Activated T-helper 2 cell treated with anti-CD3 and anti-CD28 coated beads, Interferon-gamma antibody, Interleukin-2, Interleukin-4, amounts not matched to agents 10 μg/mL and 5 μg/mL and 100 μg/mL, durations not matched to agents 14 hours and 24 hours and 36 hours (primary cell): Measurements from ENCODE around the gene HP1BP3. TPM values are rescaled to one million over a fixed set of nuclear protein-coding genes. Genes with fewer than 3 reads are reported as not detected.

Source experiments
- DNase-seq: peaks from one replicate; pipeline ENCODE4 v3.0.0; 2021; ENCODE audit warnings: low spot score
- H3K27ac Mint-ChIP-seq: one replicate; pipeline ENCODE4 v1.8.0; 2021; ENCODE audit warnings: mixed read lengths
- H3K27me3 Mint-ChIP-seq: one replicate; pipeline ENCODE4 v1.8.0; 2021; ENCODE audit warnings: low read depth, mixed read lengths
- H3K36me3 Mint-ChIP-seq: one replicate; pipeline ENCODE4 v1.8.0; 2021; ENCODE audit warnings: low read depth, mixed read lengths
- H3K4me1 Mint-ChIP-seq: one replicate; pipeline ENCODE4 v1.8.0; 2021; ENCODE audit warnings: low read depth, mixed read lengths
- H3K4me3 Mint-ChIP-seq: one replicate; pipeline ENCODE4 v1.8.0; 2021; ENCODE audit warnings: low read depth, mild to moderate bottlenecking, moderate library complexity, mixed read lengths
- H3K9me3 Mint-ChIP-seq: one replicate; pipeline ENCODE4 v1.8.0; 2021; ENCODE audit warnings: mixed read lengths
- intact Hi-C: fragments of 100-400 bp; cut with micrococcal nuclease; formaldehyde crosslinking; loops from one replicate; pipeline ENCODE4 v1.15.1; 2023
- total RNA-seq: library from RNA; stranded (reverse); gene quantifications from 2 replicates; pipeline ENCODE4 v1.2.3, GENCODE V29; 2022

HP1BP3 gene
- total RNA-seq, 1 donor from 2014 or later = 267 TPM

DNA sequence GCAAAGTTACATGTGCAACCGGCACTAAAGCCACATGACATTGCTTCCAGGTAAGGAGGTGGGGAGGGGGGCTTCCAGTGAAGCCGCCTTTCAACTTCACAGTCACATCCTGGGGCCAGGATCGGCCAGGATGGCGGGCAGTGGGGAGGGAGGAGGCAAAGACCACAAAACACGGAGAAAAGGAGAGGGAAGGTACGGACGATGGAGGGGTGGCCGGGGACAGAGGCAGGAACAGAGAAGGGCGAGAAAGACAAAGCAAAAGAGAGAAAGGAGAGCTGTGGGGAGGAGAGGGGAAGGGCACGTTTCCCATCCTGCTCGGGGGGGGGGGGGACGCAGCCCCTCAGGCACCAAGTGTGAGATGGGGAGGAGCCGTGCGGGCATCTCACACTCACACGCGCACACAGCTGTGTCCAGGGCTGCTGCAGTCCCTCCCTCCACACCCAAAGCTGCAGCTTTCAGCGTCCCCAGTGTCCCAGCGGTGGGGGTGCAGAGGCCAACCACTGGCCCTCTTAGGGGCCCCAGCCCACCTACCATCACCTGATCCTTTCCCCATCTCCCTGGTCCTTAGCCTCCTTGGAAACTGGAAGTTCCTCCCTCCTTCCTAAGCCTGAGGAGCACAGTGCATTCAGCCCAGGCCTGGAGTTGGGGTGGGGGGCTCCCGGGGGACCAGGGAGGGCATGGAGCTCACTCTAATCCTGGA is 57.0 kb downstream of the HP1BP3 start:
- DNase-seq = no peak
- intact Hi-C loops = no loop called here
- H3K4me3 Mint-ChIP-seq = peak overlapping the region; percentile 18

DNA sequence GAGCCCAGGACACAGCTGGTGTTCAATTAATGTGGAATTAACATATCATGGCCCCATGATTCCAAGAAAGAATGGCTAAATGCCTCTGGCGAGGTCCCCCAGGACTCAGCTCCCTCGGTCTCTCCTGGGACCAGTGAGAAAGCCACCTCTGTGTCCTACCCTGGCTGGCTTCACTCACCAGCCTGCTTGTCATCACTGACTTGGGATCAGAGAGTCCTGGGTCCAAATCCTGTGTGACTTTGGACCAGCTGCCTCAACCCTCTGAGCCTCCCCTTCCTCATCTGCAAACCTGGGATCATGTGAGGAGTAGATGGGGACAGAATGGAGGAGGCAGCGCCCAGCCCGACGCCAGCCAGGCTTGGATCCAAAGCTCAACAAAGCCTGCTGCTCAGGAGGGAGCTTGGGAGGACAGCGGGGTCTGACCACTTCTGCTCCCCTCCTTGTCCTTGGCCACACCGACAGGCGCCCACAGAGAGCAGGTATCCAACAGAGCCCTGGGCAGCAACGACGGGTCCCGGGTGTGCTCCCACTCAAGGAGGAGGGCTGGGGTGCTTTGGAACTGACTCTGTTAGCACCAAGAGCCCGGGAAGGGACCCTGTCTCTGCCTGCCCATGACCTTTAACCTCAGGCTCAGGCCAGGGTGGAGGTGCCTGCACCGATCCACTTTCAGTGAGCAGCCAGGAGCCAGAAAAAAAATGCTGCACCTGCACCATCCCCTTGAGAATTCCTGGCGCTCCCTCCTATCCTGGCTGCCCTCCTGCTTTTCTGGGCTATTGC is 57.8 kb downstream of the HP1BP3 start:
- no peak overlapping the region for H3K4me3 Mint-ChIP-seq
- intact Hi-C loops = no loop called here
- H3K4me1 Mint-ChIP-seq = peaks cover 11% of the 10 kb centered on the region
- H3K27me3 Mint-ChIP-seq = peaks cover 37% of the 10 kb centered on the region
- no peaks in the 10 kb centered on the region for H3K9me3 Mint-ChIP-seq
- H3K27ac Mint-ChIP-seq = no peak overlapping the region
- DNase-seq = no peak
- no peaks in the 10 kb centered on the region for H3K36me3 Mint-ChIP-seq

More for the DNA sequence above, 57.0 kb downstream of the HP1BP3 start:
- Mint-ChIP-seq H3K9me3 (no peaks in the 10 kb centered on the region), H3K4me1 (peaks cover 11% of the 10 kb centered on the region), H3K27me3 (peaks cover 37% of the 10 kb centered on the region), H3K36me3 (no peaks in the 10 kb centered on the region), H3K27ac (no peak overlapping the region)

DNA sequence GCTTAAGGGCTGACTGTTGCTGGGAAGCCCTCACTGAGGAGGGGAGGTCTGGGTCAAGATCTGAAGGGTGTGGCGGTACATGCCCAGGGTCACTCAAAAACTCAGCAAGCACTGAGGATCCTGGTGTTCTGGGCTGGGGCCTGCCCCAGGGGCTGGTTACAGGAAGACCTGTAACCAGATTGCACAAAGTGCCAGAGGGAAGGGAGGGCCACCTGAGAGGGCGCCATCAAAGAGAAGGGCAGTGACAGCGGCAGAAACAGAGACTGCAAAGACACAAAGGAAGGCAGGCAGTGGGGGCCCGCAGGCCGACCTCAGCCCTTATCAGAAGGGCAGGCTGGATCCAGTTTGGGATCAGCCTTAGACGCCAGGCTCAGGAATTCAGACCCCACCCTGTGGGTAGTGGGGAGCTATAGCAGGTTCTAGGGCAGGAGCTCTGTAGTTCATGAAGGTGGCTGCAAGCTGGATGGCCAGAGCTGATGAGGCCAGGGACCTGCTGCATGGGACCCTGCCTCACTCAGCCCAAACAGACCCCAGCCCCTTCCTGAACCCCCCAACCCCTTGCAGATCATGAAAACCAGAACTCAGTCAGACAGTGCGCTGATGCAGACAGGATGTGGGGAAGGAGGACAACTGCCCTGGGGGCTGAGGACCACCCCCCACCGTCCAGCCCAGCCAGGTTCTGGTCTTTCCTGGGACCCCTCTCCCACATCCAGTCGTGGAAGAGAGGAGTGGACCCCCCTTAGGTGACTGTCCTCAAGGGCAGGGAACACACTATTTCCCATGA is 58.5 kb downstream of the HP1BP3 start:
- DNase-seq = no peak
- intact Hi-C loops = no loop called here
- Mint-ChIP-seq H3K36me3 (no peaks in the 10 kb centered on the region), H3K27ac (no peak overlapping the region), H3K4me3 (no peak overlapping the region), H3K27me3 (peaks cover 37% of the 10 kb centered on the region), H3K4me1 (peaks cover 11% of the 10 kb centered on the region), H3K9me3 (no peaks in the 10 kb centered on the region)

DNA sequence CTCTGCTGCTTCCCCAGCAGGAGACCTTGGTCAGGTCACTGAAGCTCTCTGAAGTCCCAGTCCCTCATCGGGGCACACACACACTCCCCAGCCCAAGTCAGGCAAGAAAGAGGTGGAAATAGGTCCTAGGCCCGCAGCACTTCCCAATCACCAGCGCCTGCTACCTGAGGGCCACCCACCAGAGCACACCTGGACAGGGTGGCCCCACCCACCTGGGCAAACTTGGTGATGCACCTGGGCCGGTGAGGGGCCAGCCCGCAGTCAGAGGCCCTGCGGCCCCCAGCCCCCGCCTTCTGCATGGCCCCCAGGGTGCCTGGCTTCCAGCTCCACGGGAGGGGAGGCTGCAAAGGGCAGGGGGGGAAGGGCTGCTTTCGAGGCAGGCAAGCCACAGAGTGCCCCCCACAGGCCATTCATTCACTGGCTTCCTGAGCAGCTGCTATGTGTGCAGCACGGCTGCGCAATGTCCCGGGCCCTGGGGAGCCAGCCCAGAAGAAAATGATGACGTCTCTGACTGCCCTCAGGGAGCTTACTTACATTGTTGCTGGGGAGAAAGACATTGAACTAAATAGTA is 59.3 kb downstream of the HP1BP3 start:
- H3K4me1 Mint-ChIP-seq = peaks cover 7% of the 10 kb centered on the region
- intact Hi-C loops = no loop called here
- no peaks in the 10 kb centered on the region for H3K9me3 Mint-ChIP-seq
- peaks cover 35% of the 10 kb centered on the region for H3K27me3 Mint-ChIP-seq
- no peak overlapping the region for H3K4me3 Mint-ChIP-seq
- no peak overlapping the region for H3K27ac Mint-ChIP-seq
- H3K36me3 Mint-ChIP-seq = no peaks in the 10 kb centered on the region
- DNase-seq = no peak

DNA sequence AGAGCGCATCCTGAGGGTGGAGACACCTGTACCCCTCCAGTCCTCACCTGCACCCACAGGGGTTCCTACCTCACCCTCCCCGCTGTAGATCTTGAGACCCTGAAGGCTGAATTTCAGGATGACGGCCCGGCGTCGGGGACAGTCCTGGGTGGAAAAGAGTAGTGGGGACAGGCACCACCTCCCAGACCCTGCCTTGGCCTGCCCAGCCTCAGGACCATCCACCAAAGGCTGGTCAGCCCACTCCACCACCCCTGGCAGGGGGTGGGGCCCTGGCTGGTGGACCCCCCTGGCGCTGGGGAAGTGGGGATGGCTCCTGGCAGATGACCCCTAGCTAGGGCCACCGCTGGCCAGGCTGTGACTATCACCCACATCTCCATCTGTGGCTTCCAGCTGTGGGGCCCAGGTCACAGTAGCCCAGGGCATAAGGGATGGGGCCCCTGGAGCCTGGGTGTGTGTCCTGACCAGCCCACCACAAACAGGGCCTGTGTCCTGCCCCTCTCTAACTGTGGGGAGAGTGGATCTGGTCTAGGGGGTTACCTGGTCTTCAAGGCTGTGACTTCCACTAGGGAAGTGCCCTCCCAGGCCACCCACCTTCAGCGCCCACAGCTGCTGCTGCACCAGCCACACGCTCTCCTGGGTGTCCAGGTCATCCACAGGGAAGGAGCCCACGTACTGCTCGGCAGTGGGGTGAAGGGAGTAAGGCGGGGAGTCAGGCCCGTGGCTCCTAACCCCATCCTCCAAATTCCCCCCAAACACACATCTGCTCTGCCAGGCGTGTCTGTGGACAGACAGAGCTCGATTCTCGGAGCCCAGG is 60.0 kb downstream of the HP1BP3 start:
- intact Hi-C loops = no loop called here
- Mint-ChIP-seq H3K4me1 (peaks cover 2% of the 10 kb centered on the region), H3K36me3 (no peaks in the 10 kb centered on the region), H3K27ac (no peak overlapping the region), H3K27me3 (peaks cover 32% of the 10 kb centered on the region), H3K9me3 (no peaks in the 10 kb centered on the region), H3K4me3 (no peak overlapping the region)
- no peak for DNase-seq

DNA sequence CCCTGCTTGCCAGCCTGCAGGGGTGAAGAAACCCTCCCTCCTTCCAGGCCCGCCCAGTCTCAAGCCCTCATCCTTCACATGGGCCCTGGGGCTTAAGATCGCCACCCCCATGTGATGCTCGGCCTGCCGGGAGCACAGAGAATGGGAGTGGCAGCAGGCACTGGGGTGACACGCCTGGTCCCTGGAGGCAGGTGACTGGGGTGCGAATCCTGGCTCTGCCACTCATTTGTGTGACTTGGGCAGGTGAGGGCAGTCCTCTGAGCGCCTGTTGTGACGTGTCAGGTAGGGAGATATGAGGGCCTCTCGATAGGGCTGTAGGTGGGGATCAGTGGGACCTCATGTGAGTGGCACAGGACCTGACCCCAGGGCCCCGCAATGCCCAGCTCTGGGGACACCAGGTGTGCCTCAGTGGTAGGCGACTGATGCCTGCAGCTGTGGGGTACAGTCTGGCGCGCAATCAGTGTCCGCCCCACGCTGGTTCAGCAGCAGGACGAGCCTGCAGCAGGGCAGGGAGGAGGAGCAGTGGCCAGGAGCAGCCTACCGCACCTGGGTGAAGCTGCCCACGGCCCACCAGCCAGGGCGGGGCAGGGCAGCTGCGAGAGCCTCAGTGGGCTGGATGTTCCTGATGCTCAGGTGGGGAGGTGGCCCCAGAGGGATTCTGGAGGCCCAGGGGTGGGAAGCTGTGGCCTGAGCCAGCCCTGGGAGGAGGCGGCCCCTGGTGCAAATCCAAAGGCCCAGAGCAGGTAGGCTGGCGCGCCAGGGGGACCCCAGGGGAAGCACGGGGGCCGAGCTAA is 60.8 kb downstream of the HP1BP3 start:
- Mint-ChIP-seq H3K27me3 (peaks cover 30% of the 10 kb centered on the region), H3K27ac (no peak overlapping the region), H3K4me3 (no peak overlapping the region), H3K36me3 (no peaks in the 10 kb centered on the region), H3K9me3 (no peaks in the 10 kb centered on the region), H3K4me1 (peaks cover under 1% of the 10 kb centered on the region)
- intact Hi-C loops = no loop called here
- DNase-seq = no peak

DNA sequence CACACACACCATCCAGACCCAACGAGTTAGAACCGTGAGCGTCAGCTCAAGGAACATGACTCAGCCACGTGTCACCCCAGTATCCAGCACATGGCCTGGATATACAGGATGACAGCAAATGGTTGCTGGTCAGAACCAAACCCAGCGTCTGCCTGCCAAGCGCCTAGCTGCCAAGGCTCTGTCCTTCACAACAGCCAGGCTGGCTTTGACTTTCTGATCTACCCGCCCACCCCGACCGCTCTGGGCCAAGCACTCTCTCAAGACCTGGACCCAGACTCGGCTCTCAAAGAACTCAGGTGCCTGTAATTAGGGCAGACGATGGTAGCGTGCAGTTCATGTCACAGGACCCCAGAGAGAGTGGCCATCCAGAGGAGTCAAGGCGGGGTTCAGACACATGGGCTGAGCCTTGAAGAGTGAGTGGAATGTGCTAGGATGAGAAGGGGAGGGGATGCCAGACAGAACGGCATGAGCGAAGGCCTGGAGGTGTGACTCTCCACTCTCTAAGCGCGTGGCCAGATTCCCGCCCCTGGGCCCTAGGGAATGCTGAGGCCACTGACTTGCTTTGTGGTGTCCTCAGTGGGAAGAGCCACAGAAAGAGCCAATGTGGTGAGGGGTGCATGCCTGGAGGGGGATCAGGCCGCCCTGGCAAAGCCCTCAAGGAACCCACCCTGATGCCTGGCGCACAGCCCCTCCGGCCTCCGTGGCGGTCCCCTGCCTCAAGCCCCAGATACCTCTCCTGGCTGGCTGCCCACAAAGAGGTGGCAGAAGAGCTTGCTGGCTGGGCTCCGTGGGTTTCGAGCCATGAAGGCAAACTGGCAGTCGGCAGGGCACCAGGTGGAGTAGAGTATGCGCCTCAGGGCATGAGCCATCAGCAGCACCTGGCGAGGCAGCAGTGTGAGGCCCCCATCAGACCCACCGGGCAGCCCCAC is 61.7 kb downstream of the HP1BP3 start:
- no peaks in the 10 kb centered on the region for H3K9me3 Mint-ChIP-seq
- intact Hi-C loops = no loop called here
- H3K27me3 Mint-ChIP-seq = peaks cover 29% of the 10 kb centered on the region
- DNase-seq = no peak
- H3K27ac Mint-ChIP-seq = no peak overlapping the region
- H3K4me3 Mint-ChIP-seq = no peak overlapping the region
- H3K36me3 Mint-ChIP-seq = no peaks in the 10 kb centered on the region
- H3K4me1 Mint-ChIP-seq = no peaks in the 10 kb centered on the region

DNA sequence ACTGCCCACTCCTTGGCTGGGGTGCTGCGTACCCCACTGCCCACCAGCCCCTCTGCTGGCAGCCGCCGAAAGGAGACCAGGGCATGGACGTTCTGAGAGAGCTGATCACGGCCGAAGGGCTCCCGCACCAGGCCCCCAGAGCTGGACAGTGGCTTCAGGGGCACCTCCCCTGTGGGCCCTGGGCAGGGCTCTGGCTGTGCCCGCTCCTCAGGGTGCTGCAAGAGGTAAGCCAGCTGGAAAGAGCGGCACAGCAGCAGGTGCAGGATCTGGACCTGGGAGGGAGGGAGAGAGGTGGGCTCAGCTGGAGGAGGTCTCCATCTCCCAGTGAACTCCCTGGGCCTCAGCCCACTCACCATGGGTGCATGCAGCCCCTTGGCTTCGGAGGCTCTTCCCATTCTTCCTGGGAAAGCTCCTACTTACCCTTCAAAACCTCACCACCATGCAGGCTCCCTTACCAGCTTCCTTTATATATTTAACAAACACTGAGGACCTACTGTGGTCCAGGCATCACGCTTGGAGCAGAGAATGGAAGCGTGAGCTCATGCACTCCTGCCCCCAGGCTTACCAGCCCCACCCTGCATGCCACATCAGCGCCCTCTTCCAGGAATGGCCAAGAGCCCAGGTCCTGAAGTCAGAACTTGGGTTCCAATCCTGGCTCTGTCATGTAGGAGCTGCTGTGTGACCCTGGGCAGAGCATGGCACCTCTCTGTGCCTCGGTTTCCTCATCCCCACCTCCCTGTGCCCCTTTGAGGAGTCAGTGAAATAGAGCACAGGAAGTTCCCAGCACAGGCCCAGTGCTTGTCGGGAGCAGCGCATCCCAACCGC is 62.5 kb downstream of the HP1BP3 start:
- intact Hi-C loops = no loop called here
- H3K4me1 Mint-ChIP-seq = no peaks in the 10 kb centered on the region
- no peak for DNase-seq
- no peaks in the 10 kb centered on the region for H3K36me3 Mint-ChIP-seq
- H3K9me3 Mint-ChIP-seq = no peaks in the 10 kb centered on the region
- no peak overlapping the region for H3K27ac Mint-ChIP-seq
- H3K4me3 Mint-ChIP-seq = no peak overlapping the region
- peaks cover 27% of the 10 kb centered on the region for H3K27me3 Mint-ChIP-seq

DNA sequence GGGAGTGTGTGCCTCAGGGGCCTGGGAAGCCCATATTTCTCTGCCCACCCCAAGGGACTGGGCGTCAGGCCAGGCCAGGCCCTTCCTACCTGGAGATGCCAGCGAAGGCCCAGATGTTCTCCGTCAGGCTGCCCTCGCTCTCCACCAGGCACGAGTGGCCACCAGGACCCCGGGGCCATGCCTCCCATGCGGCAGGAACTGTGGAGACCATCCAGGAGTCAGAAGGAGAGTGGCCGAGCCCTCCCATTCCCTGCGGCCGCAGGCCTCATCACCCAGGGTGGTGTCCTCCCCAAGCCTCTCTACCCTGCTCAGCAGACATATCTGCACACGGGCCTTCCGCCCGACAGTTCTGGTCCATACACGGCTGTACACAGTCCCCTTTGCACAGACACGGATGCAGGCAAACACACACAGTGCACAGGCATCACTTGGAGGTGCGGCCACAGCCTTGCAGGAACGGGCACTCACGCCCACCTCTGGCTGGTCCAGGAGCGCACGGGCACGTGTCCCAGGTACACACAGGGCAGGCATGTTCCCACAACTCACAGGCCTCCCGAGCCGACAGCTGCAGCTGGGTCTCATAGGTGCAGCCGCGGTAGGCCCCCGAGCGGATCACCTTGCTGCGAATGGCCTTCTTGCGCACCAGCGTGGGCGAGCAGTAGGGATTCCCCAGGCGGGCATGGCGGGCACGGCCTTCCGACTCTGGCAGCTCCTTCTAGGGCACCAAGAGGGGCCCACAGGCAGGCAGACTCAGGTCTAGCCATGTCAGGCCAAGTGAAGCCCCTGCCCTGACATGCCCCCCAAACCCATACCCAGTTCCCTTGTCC is 63.4 kb downstream of the HP1BP3 start:
- Mint-ChIP-seq H3K27ac (no peak overlapping the region), H3K36me3 (no peaks in the 10 kb centered on the region), H3K27me3 (peaks cover 29% of the 10 kb centered on the region), H3K4me3 (no peak overlapping the region), H3K9me3 (no peaks in the 10 kb centered on the region), H3K4me1 (no peaks in the 10 kb centered on the region)
- no peak for DNase-seq
- intact Hi-C loops = no loop called here

DNA sequence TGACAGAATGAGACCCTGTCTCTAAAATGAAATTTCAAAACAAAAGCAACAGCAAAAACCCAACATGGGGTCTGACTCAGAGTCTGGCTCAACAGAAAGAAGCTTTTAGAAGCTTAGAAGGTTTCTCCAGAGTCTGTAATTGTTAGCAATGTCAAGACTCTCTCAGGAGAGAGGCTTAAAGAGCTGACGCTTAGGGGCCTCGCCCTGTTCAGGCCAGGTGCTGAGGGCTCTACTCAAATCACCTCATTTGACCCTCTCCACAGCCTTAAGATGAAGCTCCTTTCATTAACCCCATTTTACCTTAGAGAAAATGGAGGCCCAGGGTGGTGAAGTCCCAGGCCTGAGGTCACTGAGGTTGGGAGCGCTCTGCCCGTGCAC is 64.0 kb downstream of the HP1BP3 start:
- intact Hi-C loops = no loop called here
- Mint-ChIP-seq H3K4me1 (no peaks in the 10 kb centered on the region), H3K27ac (no peak overlapping the region), H3K27me3 (peaks cover 29% of the 10 kb centered on the region), H3K9me3 (no peaks in the 10 kb centered on the region), H3K4me3 (no peak overlapping the region), H3K36me3 (no peaks in the 10 kb centered on the region)
- no peak for DNase-seq
